ENCODE measurements around the gene BICD1.
"Not testable (repeated sequence)": the region's sequence is repeated elsewhere in the genome, so short reads cannot be mapped to it uniquely, and the experiment has no call there.

The BICD1 gene

GRCh38 chr12:32272465-32272864 lies 165.8 kb downstream of the BICD1 start:
- no peak for TF ChIP-seq CTCF (IDR thresholded peaks at IDR 0.05; ENCODE audit: insufficient read depth, missing control alignments)
- no peak for DNase-seq (ENCODE audit: insufficient read length, low spot score)
- FAIRE-seq = no peak

GRCh38 chr12:32273063-32273522 lies 166.4 kb downstream of the BICD1 start:
- FAIRE-seq = no peak
- DNase-seq (ENCODE audit: insufficient read length, low spot score) = no peak
- no peak for TF ChIP-seq CTCF (IDR thresholded peaks at IDR 0.05; ENCODE audit: insufficient read depth, missing control alignments)

- FAIRE-seq (no peak), DNase-seq (ENCODE audit: insufficient read length, low spot score) (no peak)
- TF ChIP-seq CTCF (IDR thresholded peaks at IDR 0.05; ENCODE audit: insufficient read depth, missing control alignments) = no peak
Measured at GRCh38 chr12:32273712-32274111, 167.1 kb downstream of the BICD1 start.

GRCh38 chr12:32274665-32275064 lies 168.0 kb downstream of the BICD1 start:
- no peak for DNase-seq (ENCODE audit: insufficient read length, low spot score)
- FAIRE-seq = no peak
- no peak for TF ChIP-seq CTCF (IDR thresholded peaks at IDR 0.05; ENCODE audit: insufficient read depth, missing control alignments)

GRCh38 chr12:32275520-32275919 lies 168.9 kb downstream of the BICD1 start:
- not testable (repeated sequence) for DNase-seq (ENCODE audit: insufficient read length, low spot score); FAIRE-seq

- no peak for TF ChIP-seq CTCF (IDR thresholded peaks at IDR 0.05; ENCODE audit: insufficient read depth, missing control alignments)
- FAIRE-seq (no peak), DNase-seq (ENCODE audit: insufficient read length, low spot score) (no peak)
Measured at GRCh38 chr12:32277774-32278173, 171.1 kb downstream of the BICD1 start.

- no peak for FAIRE-seq
Measured at GRCh38 chr12:32281098-32281497, 174.5 kb downstream of the BICD1 start.

More at GRCh38 chr12:32281098-32281497, 174.5 kb downstream of the BICD1 start:
- TF ChIP-seq CTCF (IDR thresholded peaks at IDR 0.05; ENCODE audit: insufficient read depth, missing control alignments) = no peak
- DNase-seq (ENCODE audit: insufficient read length, low spot score) = no peak

Data from D721Med (cell line).